HG02981 (cell line): ENCODE results near the gene CCDC85C.

Experiments used
- ATAC-seq: cut with Tn5 transposase; IDR thresholded peaks from one replicate; pipeline ENCODE4 v1.9.1; 2021; ENCODE audit warnings: mild to moderate bottlenecking, moderate library complexity; ENCODE audit not compliant: unreplicated experiment

The CCDC85C gene

DNA sequence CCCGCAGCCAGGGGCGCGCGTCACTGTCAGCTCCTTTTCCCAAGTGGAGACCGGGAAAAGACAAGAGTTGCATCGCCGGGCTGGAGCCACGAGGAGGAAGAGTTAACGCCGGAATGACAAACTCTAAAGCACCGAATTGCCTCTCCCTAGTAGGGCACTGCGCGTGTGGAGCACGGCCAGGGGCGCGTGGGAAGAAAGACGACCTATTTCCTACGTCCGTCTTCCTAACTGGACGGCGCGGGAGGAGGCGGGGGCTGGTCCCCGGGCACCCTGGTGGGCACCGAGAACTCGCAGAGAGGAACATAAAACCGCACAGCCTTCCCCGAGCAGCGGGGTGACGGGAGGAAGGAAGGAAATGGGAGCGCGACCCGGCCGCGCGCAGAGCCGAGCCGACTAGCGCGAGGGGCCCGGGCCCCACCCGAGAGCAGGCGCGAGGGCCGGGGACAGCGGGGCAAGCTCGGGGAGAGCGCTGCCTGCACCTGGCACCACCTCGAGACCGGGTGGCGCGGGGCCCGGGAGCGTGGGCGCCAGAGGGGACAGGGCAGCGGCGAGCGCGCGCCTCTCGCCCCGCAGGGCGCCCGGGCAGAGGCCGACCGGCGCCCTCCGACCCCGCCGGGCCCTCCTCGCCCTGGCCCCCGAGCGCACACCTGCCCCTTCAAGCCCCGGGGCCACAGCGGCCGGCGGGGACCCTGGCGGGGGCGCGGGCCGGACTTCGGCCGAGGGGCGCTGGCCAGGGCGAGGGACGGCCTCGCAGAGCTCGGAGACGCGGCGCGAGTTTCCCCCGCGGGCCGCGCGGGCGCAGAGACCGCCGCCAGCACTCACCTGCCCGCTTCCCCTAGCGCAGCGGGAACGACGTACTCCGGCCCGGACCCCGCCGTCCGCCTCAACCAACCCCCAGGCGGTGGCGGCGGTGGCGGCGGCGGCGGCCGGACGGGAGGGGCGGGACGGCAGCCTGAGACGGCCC, 123.8 kb downstream of the CCDC85C start, which contains the start of gene SETD3:
Gene SETD3 (minus strand): TSS at position 954 of the 964 bp plus-strand sequence. CDS start 15,054 bp downstream, outside the sequence.
- peak; percentile 1 for ATAC-seq

DNA sequence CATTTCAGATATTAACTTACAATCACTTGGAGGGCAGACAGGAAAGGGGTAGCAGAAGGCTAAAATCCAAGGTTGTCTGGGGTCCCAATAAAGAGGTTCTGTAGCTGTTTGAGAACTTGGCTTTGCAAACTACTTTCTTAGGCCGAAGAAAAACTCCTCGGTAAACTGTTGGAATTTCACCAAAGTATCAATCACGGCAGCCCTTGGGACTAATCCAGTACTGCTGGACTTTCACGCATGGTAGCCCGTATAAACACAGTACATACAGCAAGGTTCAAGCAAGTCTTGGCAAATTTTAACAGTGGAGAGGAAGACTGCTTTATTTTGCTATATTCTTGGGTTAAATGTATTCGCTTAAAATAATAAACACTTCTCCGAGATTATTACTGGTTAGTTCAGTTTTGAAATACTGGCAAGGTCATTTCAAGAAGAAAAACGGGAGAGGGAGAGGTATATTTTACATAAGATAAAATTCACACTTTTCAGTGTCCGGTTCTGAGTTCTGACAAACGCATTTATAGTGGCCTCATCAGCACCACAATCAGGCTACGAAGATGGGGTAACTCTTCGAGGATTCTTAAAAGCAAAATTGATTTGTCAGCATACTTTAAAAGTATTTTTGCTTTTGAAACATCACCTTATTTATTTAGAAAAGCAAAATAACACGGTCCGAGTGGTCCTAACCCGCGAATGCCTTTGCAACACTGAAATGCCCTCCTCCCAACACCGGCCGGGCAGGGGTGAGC, 124.7 kb downstream of the CCDC85C start:
- no peak for ATAC-seq

DNA sequence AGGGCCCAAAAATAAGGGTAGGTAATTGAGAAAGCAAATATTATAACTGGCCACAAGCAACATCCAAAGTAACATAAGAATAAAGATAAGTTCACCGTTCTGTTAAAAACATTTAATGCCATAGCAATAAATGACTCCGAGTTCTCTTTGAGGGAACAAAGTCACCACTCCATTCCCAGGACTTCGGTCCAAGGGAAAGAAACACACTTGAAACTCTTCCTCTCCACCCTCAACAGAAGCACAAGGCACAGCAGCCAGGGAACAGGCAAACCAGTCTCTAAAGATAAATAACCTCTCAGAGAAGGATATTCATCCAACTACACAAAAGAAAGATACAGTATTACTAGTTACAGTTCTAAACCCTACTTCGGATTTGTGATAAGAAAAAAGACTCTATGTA, 125.9 kb downstream of the CCDC85C start:
- no peak for ATAC-seq

DNA sequence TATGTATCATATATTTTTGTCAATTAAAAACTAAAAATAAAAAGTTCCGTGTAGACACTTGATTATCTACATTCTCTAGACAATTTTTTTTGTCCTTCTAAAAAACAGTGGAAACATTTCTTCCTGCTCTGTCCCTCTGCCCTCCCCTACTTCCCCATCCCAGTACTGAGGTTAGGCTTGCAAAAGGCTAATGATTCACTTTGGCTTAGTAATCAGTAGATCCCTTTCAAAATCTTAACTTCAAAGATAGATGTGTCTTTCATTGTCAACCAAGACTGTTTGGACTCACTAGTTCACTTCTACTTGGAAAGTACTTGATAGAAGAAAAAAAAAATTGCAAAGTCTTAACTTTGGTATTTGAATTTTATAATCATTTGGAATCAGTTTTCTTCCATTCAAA, 127.1 kb downstream of the CCDC85C start:
- no peak for ATAC-seq

DNA sequence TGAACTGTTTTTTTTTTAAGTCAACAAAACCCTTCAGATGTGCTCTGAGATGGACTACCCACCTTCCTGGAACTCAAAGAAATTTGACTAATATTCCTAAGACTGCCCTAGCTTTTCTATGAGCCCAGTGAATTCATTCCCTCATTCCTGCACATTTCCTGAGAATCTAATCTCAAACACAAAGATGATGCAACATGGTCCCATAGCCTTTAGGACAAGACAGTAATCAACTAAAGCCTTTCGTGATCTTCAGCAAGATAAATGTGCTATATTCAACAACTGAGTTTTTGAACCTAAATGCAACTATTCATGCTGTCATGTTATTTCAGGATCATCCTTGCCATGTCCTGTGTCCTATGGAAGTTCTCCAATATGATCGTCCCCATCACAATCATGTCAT, 128.3 kb downstream of the CCDC85C start:
- ATAC-seq: no peak

DNA sequence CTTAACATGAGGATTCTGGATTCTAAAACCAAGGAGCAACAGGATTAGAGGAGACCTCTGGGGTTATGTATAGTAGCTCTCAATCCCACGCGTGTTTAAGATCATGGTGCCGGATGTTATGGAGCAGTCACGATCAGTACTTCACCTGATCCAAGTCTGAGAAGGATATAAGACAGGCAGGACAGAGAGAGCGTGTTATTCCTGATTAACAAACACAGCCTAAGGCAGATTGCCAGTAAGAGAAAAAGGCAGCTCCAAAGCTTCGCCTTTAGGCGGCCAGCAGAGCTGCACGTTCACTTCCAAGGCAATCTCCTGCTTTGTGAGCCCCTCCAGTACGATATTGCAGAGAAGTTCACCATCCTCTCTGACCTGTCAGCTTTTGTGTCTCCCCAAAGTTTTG, 128.8 kb downstream of the CCDC85C start:
- ATAC-seq: no peak

DNA sequence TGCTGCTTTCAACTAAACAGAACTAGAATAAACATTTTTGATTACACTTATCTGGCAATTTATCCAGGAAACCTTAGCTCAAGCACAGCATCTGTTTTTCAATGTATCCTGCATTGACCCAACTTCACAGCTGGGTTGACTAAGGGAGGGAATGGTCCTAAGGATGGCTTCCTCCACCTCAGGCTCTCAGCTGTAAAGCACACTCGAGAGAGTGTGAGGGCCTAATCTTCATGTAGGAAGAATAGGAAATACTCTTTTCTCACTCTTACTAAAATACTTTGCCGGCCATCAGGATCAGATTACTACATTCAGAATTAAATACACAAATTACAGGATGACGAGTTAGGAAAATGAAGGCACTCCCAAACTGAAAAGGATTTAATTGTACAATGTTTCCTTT, 130.5 kb downstream of the CCDC85C start:
- no peak for ATAC-seq

DNA sequence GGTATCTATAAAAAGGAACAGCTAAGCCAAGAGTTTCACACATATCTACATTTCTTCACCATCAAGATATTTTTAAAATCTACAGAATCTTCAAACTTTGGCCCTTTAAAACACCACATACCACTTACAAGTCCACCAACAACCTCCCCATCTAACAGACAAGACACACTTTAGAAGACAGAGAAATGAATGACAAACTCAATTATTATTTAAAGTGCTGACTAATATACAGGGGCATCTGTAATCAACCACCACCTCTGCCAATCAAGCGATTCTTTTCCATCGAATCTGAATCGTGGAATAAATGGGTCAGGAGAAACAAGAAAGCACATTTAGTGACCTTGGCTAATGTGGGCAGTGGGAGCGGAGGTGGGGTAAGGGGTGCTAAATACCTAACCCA, 131.1 kb downstream of the CCDC85C start:
- ATAC-seq: no peak

DNA sequence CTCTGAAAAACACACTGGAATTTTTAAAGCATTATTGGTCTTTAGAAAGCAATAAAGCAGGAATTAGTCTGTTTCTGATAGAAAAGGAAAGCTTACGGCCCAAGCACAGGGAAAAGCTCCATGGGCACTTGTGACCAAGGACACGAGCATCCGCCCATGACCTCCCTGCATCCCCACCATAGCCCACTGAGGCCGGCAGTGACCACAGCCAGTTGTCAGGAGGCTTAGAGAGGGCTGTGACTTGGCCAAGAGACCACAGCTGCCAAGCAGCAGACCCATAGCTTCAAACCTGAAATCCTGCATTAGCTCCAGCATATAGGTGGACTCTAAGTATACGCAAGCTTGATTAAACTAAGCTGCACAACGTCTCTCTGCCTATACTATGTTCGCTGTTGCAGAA, 132.3 kb downstream of the CCDC85C start:
- ATAC-seq: no peak

DNA sequence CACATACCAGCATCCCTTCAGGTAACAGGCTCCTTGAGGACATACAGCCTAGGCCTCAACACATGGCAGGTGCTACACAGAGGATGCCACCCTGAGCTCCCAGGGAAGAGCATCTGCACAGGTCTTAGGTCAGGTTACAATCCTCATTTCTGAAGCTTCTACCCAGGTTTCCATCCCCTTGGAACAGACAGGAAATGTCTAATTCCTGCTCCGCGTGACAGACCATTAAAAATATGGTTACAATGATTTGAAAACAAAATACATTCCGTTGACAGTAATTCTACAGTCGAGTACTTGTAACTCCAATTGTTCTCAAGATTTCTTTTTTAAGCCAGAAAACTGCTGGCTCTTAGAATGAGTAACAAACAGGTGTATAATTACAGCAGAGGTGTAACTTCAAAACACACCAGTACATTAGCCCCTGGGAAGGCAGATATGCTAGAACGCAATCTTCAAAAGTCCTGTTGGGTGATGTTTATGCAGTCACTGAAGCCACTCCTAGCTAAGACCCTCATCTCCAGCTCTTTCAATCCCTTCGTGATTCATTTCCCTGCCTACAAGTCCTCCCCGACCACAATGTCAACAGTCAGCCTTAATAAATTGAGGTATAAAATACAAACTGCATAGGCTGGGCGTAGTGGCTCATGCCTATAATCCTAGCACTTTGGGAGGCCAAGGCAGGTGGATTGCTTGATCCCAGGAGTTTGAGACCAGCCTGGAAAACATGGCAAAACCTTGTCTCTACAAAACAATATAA, 135.0 kb downstream of the CCDC85C start:
- ATAC-seq: no peak

DNA sequence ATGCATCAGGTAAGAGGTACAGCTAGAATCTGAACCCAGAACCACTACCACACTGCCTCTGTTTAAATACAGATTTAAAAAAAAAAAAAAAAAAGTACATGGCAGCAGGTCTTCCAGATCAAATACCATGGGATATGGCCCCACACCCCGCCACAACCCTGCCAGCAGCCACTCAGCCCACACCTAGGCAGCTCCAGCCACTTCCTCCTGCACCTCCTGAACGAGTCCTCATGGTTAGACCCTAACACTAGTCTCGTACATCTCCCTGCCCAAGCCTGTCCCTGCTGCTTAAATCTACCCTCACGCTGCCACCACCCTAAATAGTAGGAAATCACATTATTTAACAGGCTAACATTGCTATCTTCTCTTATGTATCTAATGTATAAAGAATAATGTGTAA, 135.9 kb downstream of the CCDC85C start:
- no peak for ATAC-seq

DNA sequence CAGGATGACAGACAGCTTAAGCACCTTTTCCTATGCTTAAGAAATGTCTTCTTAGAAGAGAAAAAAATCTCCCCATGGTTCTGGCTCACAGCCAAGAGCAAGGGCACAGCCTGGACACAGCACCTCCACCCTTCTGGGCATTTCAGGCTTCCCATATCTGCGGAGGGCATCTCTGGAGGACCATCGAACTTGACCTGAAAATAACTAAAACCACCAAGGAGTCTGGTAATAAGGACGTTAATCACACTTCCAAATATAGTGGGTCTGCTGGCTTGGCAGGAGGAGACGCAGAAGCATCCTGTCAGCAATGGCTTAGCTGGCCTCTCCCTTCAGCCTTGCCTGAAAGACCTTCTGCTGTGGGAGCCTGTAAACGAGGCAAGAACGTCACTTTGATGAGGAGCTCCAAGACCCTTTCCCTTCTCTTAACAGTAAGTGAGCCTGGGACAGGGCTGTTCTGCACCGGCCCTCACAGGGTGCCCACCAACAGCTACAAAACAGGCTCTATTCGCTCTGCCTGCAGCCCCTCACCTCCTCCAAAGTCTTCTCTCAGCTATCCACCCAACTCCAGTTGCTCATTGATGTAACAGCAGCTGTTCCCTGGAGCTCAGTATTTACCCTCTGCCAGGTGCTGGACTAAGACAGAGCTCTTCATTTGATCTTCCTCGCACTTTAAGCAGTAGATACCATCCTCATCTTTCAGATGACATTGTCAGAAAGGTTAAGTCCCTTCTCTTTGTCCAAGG, 136.5 kb downstream of the CCDC85C start:
- ATAC-seq: no peak

DNA sequence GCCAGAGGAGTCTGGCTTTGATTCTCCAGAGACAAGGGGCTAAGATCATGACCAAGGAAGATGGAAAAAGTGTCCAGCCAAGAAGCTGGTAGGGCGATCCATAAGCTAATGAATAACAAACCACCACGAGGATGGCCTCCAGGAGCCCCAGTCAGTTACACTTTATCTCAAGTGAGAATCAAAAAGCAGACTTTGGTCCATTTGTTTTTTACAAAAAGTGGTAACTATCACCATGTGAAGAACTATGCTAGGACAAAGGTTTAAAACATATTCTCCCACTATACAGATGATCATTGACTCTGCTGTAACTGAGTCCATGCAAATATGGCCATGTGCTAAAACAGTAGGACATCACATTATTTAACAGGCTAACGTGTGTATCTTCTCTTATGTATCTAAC, 137.2 kb downstream of the CCDC85C start:
- ATAC-seq: no peak

DNA sequence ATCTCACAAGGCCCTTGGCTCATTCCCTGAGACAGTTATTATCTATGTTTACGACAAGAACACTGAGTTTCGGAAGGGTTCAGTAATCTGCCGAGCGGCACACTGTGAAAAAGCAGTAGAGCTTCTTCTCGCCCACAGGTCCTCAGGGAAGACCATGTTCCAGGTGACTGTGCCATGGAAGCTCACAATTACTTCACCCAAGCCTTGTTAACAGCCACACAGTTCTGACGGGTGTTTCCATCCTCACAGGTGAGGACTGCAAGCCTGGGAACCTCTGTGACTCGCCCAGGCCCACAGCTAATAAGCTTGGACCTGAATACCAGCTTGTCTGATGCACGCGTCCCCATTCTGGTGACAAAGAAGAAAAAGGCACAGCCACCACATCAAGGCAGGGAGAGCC, 138.7 kb downstream of the CCDC85C start:
- no peak for ATAC-seq

DNA sequence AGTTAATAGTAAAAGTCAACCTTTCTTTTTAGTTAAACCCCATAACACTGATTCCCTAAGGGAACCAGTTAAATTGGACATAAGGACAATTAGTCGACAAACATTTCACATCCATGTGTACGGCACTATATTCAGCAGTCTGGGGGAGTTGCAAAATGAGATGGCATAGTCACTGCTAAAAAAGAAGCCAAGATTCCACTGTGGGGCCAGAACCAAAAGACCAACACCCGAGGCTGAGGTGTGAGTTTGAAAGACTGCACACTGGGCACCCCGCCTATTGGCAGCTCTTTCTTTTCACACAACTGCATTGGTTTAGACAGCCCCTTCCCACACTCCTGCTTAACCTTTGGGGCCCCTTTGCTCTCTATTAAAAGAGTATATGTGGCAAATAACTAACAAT, 140.0 kb downstream of the CCDC85C start:
- ATAC-seq: no peak

DNA sequence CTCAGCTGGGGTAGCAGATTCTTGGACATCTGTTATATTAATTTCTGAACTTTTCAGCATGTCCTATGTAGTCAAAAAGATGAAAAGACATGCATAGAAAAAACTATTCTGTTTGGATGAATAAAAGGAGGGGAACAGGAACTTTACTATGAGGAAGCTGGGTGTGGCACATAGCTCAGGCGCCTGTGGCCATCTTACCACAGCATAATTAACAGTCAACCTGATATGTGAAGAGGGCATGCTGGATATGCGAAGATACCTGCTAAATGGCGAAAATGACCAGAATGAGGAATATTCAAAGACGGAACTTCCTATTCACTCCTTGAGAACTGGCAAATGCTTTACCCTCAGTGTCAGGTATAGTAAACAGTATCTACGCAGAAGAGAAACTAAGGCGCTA, 141.8 kb downstream of the CCDC85C start:
- ATAC-seq: no peak

DNA sequence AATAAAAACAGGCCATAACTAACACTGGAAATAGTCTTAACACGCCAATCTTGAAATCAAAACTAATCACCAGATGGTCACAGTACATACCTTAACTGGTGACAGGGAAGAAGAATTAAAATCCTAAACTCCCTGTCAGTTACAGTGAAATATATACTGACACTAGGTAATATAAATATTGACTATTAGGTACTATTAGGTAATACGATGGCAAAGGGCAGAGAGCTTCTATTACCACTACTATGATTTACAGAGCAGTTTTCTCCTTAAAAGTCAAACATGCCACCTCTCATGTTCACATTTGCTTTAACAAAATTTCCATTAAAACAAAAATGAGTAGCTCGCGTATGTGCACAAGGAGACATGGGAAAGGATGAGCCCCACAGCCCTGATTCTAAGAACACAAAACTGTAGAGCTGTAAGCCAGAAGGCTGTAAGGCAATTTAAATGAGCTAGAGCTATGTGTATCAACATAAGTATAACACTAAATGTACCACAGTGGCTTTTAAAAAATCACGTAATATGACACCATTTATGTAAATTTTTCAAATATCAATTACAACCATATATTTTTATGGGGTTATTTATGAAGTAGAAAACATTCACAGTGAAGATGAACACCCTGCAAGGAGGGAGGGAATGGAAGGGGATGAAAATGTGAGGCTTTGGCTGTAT, 142.5 kb downstream of the CCDC85C start:
- no peak for ATAC-seq

DNA sequence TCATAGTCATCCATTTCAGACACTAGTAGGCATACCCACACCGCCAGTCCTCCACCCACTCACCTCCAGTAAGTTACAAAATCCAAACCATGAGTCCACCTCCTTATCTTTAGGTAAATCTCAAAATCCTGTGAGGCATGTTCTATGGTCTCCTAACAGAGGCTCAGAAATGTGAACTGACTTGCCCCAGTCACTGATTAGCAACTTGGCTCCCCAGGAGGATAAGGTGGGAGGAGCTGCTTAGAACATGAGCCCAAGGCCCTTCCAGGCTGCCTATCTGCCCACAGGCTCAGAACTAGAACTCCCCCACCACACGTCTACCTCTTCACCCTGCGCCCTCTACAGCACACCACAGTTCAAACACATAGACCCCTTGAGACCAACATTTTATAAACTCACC, 143.2 kb downstream of the CCDC85C start:
- no peak for ATAC-seq

DNA sequence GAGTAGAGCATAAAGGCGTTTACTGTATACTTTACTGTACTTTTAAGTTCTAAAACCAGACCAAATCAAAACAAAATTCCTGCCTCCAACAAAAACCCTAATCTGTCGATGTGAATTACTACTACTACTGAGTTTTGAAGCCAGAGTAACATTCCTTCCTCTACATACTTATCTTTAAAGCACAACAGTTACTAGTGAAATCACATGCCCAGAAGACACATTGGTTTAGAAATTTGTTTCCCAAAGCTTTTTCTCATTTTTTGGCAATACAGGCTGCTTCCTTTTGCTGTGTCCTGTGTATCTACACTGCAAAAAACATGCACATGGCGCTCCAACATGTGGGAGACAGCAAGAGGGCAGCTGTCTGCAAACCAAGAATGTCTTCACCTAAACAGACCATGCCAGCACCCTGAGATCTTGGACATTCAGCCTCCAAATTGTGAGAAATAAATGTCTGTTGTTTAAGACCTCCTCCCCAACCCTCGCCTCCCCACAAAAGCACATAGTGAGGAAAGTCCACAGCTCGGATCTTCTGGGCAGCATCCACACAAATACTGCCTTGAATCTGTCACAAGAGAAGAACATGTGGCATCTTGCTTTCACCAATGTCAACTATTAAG, 144.4 kb downstream of the CCDC85C start:
- ATAC-seq: no peak

DNA sequence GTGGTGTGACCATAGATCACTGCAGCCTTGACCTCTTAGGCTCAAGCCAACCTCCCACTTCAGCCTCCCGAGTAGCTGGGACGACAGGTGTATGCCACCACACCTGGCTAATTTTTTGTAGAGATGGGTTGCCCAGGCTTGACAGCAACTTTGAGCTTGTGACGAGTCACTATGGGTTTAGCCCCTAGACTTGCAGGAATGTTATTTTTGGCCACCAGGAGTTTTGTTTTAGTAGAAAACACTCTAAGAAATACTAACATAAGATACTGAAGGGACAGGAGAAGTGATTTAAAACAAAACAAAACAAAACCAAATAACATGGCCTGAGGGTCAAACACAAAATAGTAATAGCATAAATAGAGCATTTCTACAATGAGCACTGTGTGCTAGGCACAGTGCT, 149.8 kb downstream of the CCDC85C start:
- no peak for ATAC-seq
